Natural killer cell (primary cell): ENCODE data around the gene GABBR2. TPM values are rescaled to one million over a fixed set of nuclear protein-coding genes. Genes with fewer than 3 reads are reported as not detected.

Source experiments
- ATAC-seq, 3 donors: fragments of 150-1000 bp in 2 of 3; fragments of 200-7000 bp in 1 of 3; cut with Tn5 transposase; 1 replicate in 1 of 3; 2 replicates in 2 of 3; pipeline ENCODE4 v1.10.0; 2021; ENCODE audit warnings: mild to moderate bottlenecking in 2 of 3, moderate library complexity in 2 of 3
- DNase-seq, 2 donors: peaks; one replicate each; pipeline versions ENCODE4 v3.0.0 to v3.0.0-alpha.2; 2013 to 2021; ENCODE audit warnings: mixed read lengths in 1 of 2
- H3K27ac ChIP-seq: one replicate; pipeline ENCODE4 v1.5.1; 2013; ENCODE audit warnings: mild to moderate bottlenecking, low read length
- H3K27me3 ChIP-seq: one replicate; pipeline ENCODE4 v1.6.1; 2013; ENCODE audit warnings: low read length; ENCODE audit not compliant: control insufficient read depth, insufficient read depth
- H3K36me3 ChIP-seq: one replicate; pipeline ENCODE4 v1.6.1; 2013; ENCODE audit warnings: low read length; ENCODE audit not compliant: control insufficient read depth, insufficient read depth
- H3K4me1 ChIP-seq: one replicate; pipeline ENCODE4 v1.6.1; 2013; ENCODE audit warnings: low read length; ENCODE audit not compliant: control insufficient read depth, insufficient read depth
- H3K4me3 ChIP-seq: one replicate; pipeline ENCODE4 v1.5.1; 2013; ENCODE audit warnings: low read length
- H3K9me3 ChIP-seq: one replicate; pipeline ENCODE4 v1.6.1; 2013; ENCODE audit warnings: low read length; ENCODE audit not compliant: control insufficient read depth, insufficient read depth
- H3K27ac Mint-ChIP-seq, 2 donors: one replicate each; pipeline ENCODE4 v1.8.0; 2022; ENCODE audit warnings: mild to moderate bottlenecking in 2 of 2, mixed read lengths in 2 of 2, moderate library complexity in 1 of 2
- H3K27me3 Mint-ChIP-seq, 2 donors: one replicate each; pipeline ENCODE4 v1.8.0; 2022; ENCODE audit warnings: low read depth in 2 of 2, mixed read lengths in 2 of 2
- H3K36me3 Mint-ChIP-seq: one replicate; pipeline ENCODE4 v1.8.0; 2022; ENCODE audit warnings: mixed read lengths
- H3K4me1 Mint-ChIP-seq, 2 donors: one replicate each; pipeline ENCODE4 v1.8.0; 2022; ENCODE audit warnings: mixed read lengths in 2 of 2
- H3K4me3 Mint-ChIP-seq: one replicate; pipeline ENCODE4 v1.8.0; 2022; ENCODE audit warnings: mild to moderate bottlenecking, moderate library complexity, mixed read lengths
- H3K9me3 Mint-ChIP-seq, 2 donors: one replicate each; pipeline ENCODE4 v1.8.0; 2022; ENCODE audit warnings: mixed read lengths in 2 of 2
- WGBS: methylation state at CpG from one replicate; pipeline ENCODE4 v1.1.7; 2013; ENCODE audit warnings: missing lambda C conversion rate; ENCODE audit not compliant: insufficient coverage; 5-methylcytosine and 5-hydroxymethylcytosine counted together
- intact Hi-C: fragments of 100-400 bp; cut with micrococcal nuclease; formaldehyde crosslinking; loops from one replicate; pipeline ENCODE4 v1.14.2; 2022
- total RNA-seq, 4 donors: library from RNA; stranded (reverse); fragments of 120-200 nt in 1 of 4; gene quantifications; one replicate each; pipeline versions ENCODE4 v1.2.3 to v1.2.4, GENCODE V29; 2013 to 2022
- TF ChIP-seq, protein P1 (sequence below): fragments of 200-600 bp; IDR thresholded peaks from one replicate; pipeline ENCODE4 v1.8.0; 2022; ENCODE audit warnings: antibody characterized with exemption

The GABBR2 gene
- total RNA-seq, 3 donors from 2014 or later (not counting 1 experiment from before 2014, with no cell fraction given), result not detected

- Histone ChIP-seq H3K4me3 (no peak overlapping the region), H3K27ac (no peak overlapping the region), H3K36me3 (no peaks in the 10 kb centered on the region), H3K4me1 (no peaks in the 10 kb centered on the region), H3K9me3 (no peaks in the 10 kb centered on the region), H3K27me3 (no peaks in the 10 kb centered on the region)
- ATAC-seq (no peak), DNase-seq (no peak)
- peaks cover 0 to 13% of the 10 kb centered on the region in 2 donors for H3K27me3 Mint-ChIP-seq
- no peak overlapping the region for H3K4me3 Mint-ChIP-seq
- intact Hi-C loops, result no loop called here
- H3K9me3 Mint-ChIP-seq, result no peaks in the 10 kb centered on the region
- H3K4me1 Mint-ChIP-seq, result no peaks in the 10 kb centered on the region
- WGBS, result 91% methylated on average over 2 of the region's 2 CpGs
- no peak overlapping the region for H3K27ac Mint-ChIP-seq
- TF ChIP-seq, protein P1, sequence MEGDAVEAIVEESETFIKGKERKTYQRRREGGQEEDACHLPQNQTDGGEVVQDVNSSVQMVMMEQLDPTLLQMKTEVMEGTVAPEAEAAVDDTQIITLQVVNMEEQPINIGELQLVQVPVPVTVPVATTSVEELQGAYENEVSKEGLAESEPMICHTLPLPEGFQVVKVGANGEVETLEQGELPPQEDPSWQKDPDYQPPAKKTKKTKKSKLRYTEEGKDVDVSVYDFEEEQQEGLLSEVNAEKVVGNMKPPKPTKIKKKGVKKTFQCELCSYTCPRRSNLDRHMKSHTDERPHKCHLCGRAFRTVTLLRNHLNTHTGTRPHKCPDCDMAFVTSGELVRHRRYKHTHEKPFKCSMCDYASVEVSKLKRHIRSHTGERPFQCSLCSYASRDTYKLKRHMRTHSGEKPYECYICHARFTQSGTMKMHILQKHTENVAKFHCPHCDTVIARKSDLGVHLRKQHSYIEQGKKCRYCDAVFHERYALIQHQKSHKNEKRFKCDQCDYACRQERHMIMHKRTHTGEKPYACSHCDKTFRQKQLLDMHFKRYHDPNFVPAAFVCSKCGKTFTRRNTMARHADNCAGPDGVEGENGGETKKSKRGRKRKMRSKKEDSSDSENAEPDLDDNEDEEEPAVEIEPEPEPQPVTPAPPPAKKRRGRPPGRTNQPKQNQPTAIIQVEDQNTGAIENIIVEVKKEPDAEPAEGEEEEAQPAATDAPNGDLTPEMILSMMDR, result no peak
- no peaks in the 10 kb centered on the region for H3K36me3 Mint-ChIP-seq
Measured at GRCh38 chr9:98428454-98428853, 280.3 kb downstream of the GABBR2 start.

GRCh38 chr9:98427491-98427890 lies 281.2 kb downstream of the GABBR2 start:
- no peaks in the 10 kb centered on the region for H3K27me3 ChIP-seq
- H3K27ac ChIP-seq, result no peak overlapping the region
- WGBS, result 92% methylated on average over 4 of the region's 5 CpGs
- Mint-ChIP-seq H3K4me3 (no peak overlapping the region), H3K36me3 (no peaks in the 10 kb centered on the region), H3K27me3 (peaks cover 0 to 13% of the 10 kb centered on the region in 2 donors), H3K9me3 (no peaks in the 10 kb centered on the region), H3K4me1 (no peaks in the 10 kb centered on the region), H3K27ac (no peak overlapping the region)
- no peaks in the 10 kb centered on the region for H3K36me3 ChIP-seq
- intact Hi-C loops, result no loop called here
- H3K4me1 ChIP-seq, result no peaks in the 10 kb centered on the region
- no peaks in the 10 kb centered on the region for H3K9me3 ChIP-seq
- TF ChIP-seq, protein P1, result no peak
- ATAC-seq (no peak), DNase-seq (no peak)
- no peak overlapping the region for H3K4me3 ChIP-seq

- Histone ChIP-seq H3K27ac (no peak overlapping the region), H3K36me3 (no peaks in the 10 kb centered on the region), H3K4me1 (no peaks in the 10 kb centered on the region), H3K27me3 (no peaks in the 10 kb centered on the region), H3K9me3 (no peaks in the 10 kb centered on the region), H3K4me3 (no peak overlapping the region)
- Mint-ChIP-seq H3K4me1 (no peaks in the 10 kb centered on the region), H3K36me3 (no peaks in the 10 kb centered on the region), H3K27me3 (peaks cover 0 to 14% of the 10 kb centered on the region in 2 donors), H3K27ac (no peak overlapping the region), H3K9me3 (no peaks in the 10 kb centered on the region), H3K4me3 (no peak overlapping the region)
- 77% methylated on average over 3 of the region's 3 CpGs for WGBS
- ATAC-seq (no peak), DNase-seq (no peak)
- TF ChIP-seq, protein P1, result no peak
- intact Hi-C loops, result no loop called here
Measured at GRCh38 chr9:98425079-98425478, 283.7 kb downstream of the GABBR2 start.

DNA sequence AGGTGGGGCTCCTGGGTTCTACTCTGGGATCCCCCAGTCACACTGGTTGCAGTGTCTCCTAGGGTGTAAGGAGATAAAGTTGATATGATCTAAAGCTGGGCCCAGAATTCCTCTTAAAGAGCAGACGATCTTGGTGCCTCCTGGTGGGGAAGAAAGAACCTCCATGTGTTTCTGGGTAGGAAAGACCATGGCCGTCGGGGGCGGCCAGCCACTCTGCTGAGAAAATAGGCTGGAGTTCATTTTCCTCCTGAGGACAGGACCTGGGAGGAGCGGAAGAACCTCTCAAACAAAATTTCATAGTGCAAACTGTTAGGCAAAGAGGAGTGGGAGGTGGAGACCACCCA lies 289.5 kb downstream of the GABBR2 start:
- intact Hi-C loops, result no loop called here
- H3K27ac ChIP-seq, result no peak overlapping the region
- Mint-ChIP-seq H3K4me3 (no peak overlapping the region), H3K27ac (no peak overlapping the region), H3K9me3 (no peaks in the 10 kb centered on the region), H3K27me3 (peaks cover 25 to 26% of the 10 kb centered on the region in 2 donors), H3K4me1 (no peaks in the 10 kb centered on the region), H3K36me3 (no peaks in the 10 kb centered on the region)
- H3K4me1 ChIP-seq, result no peaks in the 10 kb centered on the region
- no peaks in the 10 kb centered on the region for H3K9me3 ChIP-seq
- no peak for DNase-seq
- no peak for ATAC-seq
- 86% methylated on average over 5 of the region's 5 CpGs for WGBS
- no peaks in the 10 kb centered on the region for H3K36me3 ChIP-seq
- H3K4me3 ChIP-seq, result no peak overlapping the region
- H3K27me3 ChIP-seq, result no peaks in the 10 kb centered on the region
- TF ChIP-seq, protein P1, result no peak
